ENCODE results near the gene POM121L2. TPM values are rescaled to one million over a fixed set of nuclear protein-coding genes. Genes with fewer than 3 reads are reported as not detected.

Gene POM121L2
- total and polyA plus RNA-seq, 2 experiments from 2014 or later = not detected

GRCh38 chr6:27296106-27296783 is 15.8 kb downstream of the POM121L2 start:
- no peak for TF ChIP-seq EZH2 (IDR thresholded peaks at IDR 0.05; ENCODE audit: insufficient read depth, poor library complexity, severe bottlenecking)
- no peak for TF ChIP-seq EZH2phosphoT487 (IDR thresholded peaks at IDR 0.05; ENCODE audit: insufficient read depth, low read depth)
- Histone ChIP-seq H3K4me3 (peak overlapping the region; percentile 76), H4K20me1 (ENCODE audit: insufficient read depth) (no peaks in the 10 kb centered on the region), H3K9me2 (ENCODE audit: insufficient read depth) (no peaks in the 10 kb centered on the region), H3K27ac (no peak overlapping the region), H3F3A (ENCODE audit: insufficient read depth) (peaks cover 10% of the 10 kb centered on the region; the same call in 1 of the 2 replicates), H3K27me3 (replicated peaks; ENCODE audit: insufficient read depth) (peaks cover 34% of the 10 kb centered on the region), H3K4me2 (ENCODE audit: unreplicated experiment) (peak overlapping the region; percentile 95), H3K9me3 (ENCODE audit: low read depth) (no peaks in the 10 kb centered on the region), H3K36me3 (ENCODE audit: low read depth) (no peaks in the 10 kb centered on the region), H3K4me1 (ENCODE audit: insufficient read depth) (peaks cover 9% of the 10 kb centered on the region; the same call in 1 of the 2 replicates), H3K79me2 (ENCODE audit: insufficient read depth) (no peaks in the 10 kb centered on the region), H3K9ac (no peak overlapping the region), H2AFZ (peak overlapping the region; percentile 85)
- 2 to 3% methylated on average over 27 of the region's 27 CpGs for WGBS, 2 experiments (ENCODE audit: low coverage in 1 of 2, low lambda C conversion rate in 2 of 2, missing lambda C conversion rate in 2 of 2)
- in situ Hi-C loops (cut with MboI) = no loop called here
- DNase-seq = peak; percentile 60

GRCh38 chr6:27295301-27296079 is 16.6 kb downstream of the POM121L2 start:
- DNase-seq = peak; percentile 66
- H3K9me2 ChIP-seq (ENCODE audit: insufficient read depth) = no peaks in the 10 kb centered on the region
- H3K9me3 ChIP-seq (ENCODE audit: low read depth) = no peaks in the 10 kb centered on the region
- H3K4me3 ChIP-seq = peak overlapping the region; percentile 76
- peaks cover 40% of the 10 kb centered on the region for H3K27me3 ChIP-seq (replicated peaks; ENCODE audit: insufficient read depth)
- peak overlapping the region; percentile 95 for H3K4me2 ChIP-seq (ENCODE audit: unreplicated experiment)
- no peak for TF ChIP-seq EZH2phosphoT487 (IDR thresholded peaks at IDR 0.05; ENCODE audit: insufficient read depth, low read depth)
- TF ChIP-seq EZH2 (IDR thresholded peaks at IDR 0.05; ENCODE audit: insufficient read depth, poor library complexity, severe bottlenecking) = no peak
- H4K20me1 ChIP-seq (ENCODE audit: insufficient read depth) = no peaks in the 10 kb centered on the region
- H3K79me2 ChIP-seq (ENCODE audit: insufficient read depth) = no peaks in the 10 kb centered on the region
- in situ Hi-C loops (cut with MboI) = no loop called here
- H3F3A ChIP-seq (ENCODE audit: insufficient read depth) = peaks cover 10% of the 10 kb centered on the region; the same call in 1 of the 2 replicates
- H3K9ac ChIP-seq = no peak overlapping the region
- no peaks in the 10 kb centered on the region for H3K36me3 ChIP-seq (ENCODE audit: low read depth)
- 3 to 4% methylated on average over 20 of the region's 20 CpGs for WGBS, 2 experiments (ENCODE audit: low coverage in 1 of 2, low lambda C conversion rate in 2 of 2, missing lambda C conversion rate in 2 of 2)
- peaks cover 9% of the 10 kb centered on the region; the same call in 1 of the 2 replicates for H3K4me1 ChIP-seq (ENCODE audit: insufficient read depth)
- H2AFZ ChIP-seq = peak overlapping the region; percentile 85
- H3K27ac ChIP-seq = no peak overlapping the region

DNA sequence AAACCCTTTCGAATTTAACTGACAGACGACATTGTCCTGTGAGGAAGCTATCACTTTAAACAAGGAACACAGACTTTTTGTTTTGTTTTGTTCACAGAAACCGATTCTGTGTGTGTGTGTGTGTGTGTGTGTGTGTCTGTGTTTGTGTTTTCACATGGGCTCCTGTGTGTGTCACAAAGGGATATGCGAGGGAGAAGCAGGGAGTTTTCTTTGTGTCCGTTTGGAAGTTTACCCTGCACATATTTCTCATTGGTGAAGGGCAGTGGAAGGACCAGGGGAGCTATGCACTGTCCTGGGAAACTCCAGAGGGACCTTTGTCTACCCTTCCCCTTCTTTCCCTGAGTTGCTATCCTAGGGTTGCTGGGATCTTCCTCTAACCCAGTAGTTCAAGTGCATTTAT is 17.7 kb downstream of the POM121L2 start:
- H3K9me2 ChIP-seq (ENCODE audit: insufficient read depth) = no peaks in the 10 kb centered on the region
- H3K9me3 ChIP-seq (ENCODE audit: low read depth) = no peaks in the 10 kb centered on the region
- H3K9ac ChIP-seq = no peak overlapping the region
- no peaks in the 10 kb centered on the region for H3K79me2 ChIP-seq (ENCODE audit: insufficient read depth)
- DNase-seq = no peak
- TF ChIP-seq EZH2phosphoT487 (IDR thresholded peaks at IDR 0.05; ENCODE audit: insufficient read depth, low read depth) (no peak), EZH2 (IDR thresholded peaks at IDR 0.05; ENCODE audit: insufficient read depth, poor library complexity, severe bottlenecking) (no peak)
- WGBS, 2 experiments (ENCODE audit: low coverage in 1 of 2, low lambda C conversion rate in 2 of 2, missing lambda C conversion rate in 2 of 2) = 1 to 5% methylated on average over 5 of the region's 5 CpGs
- H3K4me2 ChIP-seq (ENCODE audit: unreplicated experiment) = no peak overlapping the region
- no peak overlapping the region for H3K27ac ChIP-seq
- H2AFZ ChIP-seq = no peak overlapping the region
- no peaks in the 10 kb centered on the region for H4K20me1 ChIP-seq (ENCODE audit: insufficient read depth)
- H3K4me1 ChIP-seq (ENCODE audit: insufficient read depth) = peaks cover 9% of the 10 kb centered on the region; the same call in 1 of the 2 replicates
- H3K36me3 ChIP-seq (ENCODE audit: low read depth) = no peaks in the 10 kb centered on the region
- H3F3A ChIP-seq (ENCODE audit: insufficient read depth) = peaks cover 15% of the 10 kb centered on the region
- in situ Hi-C loops (cut with MboI) = no loop called here
- H3K27me3 ChIP-seq (replicated peaks; ENCODE audit: insufficient read depth) = peaks cover 51% of the 10 kb centered on the region
- H3K4me3 ChIP-seq = peak overlapping the region; percentile 33; the same call in 1 of the 2 replicates

- in situ Hi-C loops (cut with MboI) = no loop called here
- Histone ChIP-seq H3K4me2 (ENCODE audit: unreplicated experiment) (peak overlapping the region; percentile 53), H3K9me2 (ENCODE audit: insufficient read depth) (no peaks in the 10 kb centered on the region), H3K27ac (no peak overlapping the region), H3K4me3 (peak overlapping the region; percentile 51), H2AFZ (no peak overlapping the region), H3K36me3 (ENCODE audit: low read depth) (no peaks in the 10 kb centered on the region), H3K27me3 (replicated peaks; ENCODE audit: insufficient read depth) (peaks cover 59% of the 10 kb centered on the region), H3K9me3 (ENCODE audit: low read depth) (no peaks in the 10 kb centered on the region), H3K79me2 (ENCODE audit: insufficient read depth) (no peaks in the 10 kb centered on the region), H3K9ac (no peak overlapping the region), H3F3A (ENCODE audit: insufficient read depth) (peaks cover 15% of the 10 kb centered on the region), H3K4me1 (ENCODE audit: insufficient read depth) (peaks cover 9% of the 10 kb centered on the region; the same call in 1 of the 2 replicates), H4K20me1 (ENCODE audit: insufficient read depth) (no peaks in the 10 kb centered on the region)
- 9% methylated on average over 28 of the region's 28 CpGs for WGBS, 2 experiments (ENCODE audit: low coverage in 1 of 2, low lambda C conversion rate in 2 of 2, missing lambda C conversion rate in 2 of 2)
- peak; percentile 57 for DNase-seq
- TF ChIP-seq EZH2 (IDR thresholded peaks at IDR 0.05; ENCODE audit: insufficient read depth, poor library complexity, severe bottlenecking) = no peak
- TF ChIP-seq EZH2phosphoT487 (IDR thresholded peaks at IDR 0.05; ENCODE audit: insufficient read depth, low read depth) = no peak
Measured at GRCh38 chr6:27293436-27294098, 18.5 kb downstream of the POM121L2 start.

Measured in GM23248 (cell line).